Endothelial cell of umbilical vein (primary cell): Measurements from ENCODE around the gene EGR4. TPM values are rescaled to one million over a fixed set of nuclear protein-coding genes. Genes with fewer than 3 reads are reported as not detected.

Experiments used
- BruUV-seq: library from RNA; stranded (reverse); fragments of 400-500 nt; replicated peaks from 2 replicates; lab custom pipeline; 2021; lab: Mats Ljungman, UMichigan
- CTCF ChIA-PET: fragments of 300-600, 350-600 bp; sonication (Branson Sonifier 250); formaldehyde crosslinking; loops from one replicate; lab custom pipeline; 2021; ENCODE audit warnings: antibody characterized with exemption, inconsistent platforms; lab: Charles Lee
- POLR2A ChIA-PET: fragments of 300-600, 350-600 bp; sonication (Branson Sonifier 250); formaldehyde crosslinking; loops from one replicate; lab custom pipeline; 2021; ENCODE audit warnings: antibody characterized with exemption, inconsistent platforms; lab: Charles Lee
- DNase-seq: peaks from one replicate; pipeline ENCODE4 v3.0.0-alpha.2; 2011; ENCODE audit warnings: low read depth, low spot score
- FAIRE-seq: peaks from 2 replicates; lab custom pipeline; 2011; peaks lifted over from hg19 to GRCh38; lab: Jason Lieb, UNC
- H2AFZ ChIP-seq: 2 replicates; pipeline ENCODE4 v1.6.0; 2012; ENCODE audit warnings: low read depth, low read length, control low read depth, inconsistent platforms
- H3K27ac ChIP-seq: 2 replicates; pipeline ENCODE4 v1.5.1; 2011; ENCODE audit warnings: low read depth, mild to moderate bottlenecking, control low read depth, low read length, moderate library complexity; ENCODE audit not compliant: insufficient read depth
- H3K27me3 ChIP-seq, 2 experiments: 2 replicates each; pipeline versions ENCODE4 v1.6.0 to v1.6.1; 2011; ENCODE audit warnings: low read length in 2 of 2, mixed read lengths in 1 of 2; ENCODE audit not compliant: control insufficient read depth in 2 of 2, insufficient read depth in 2 of 2
- H3K36me3 ChIP-seq, 2 experiments: 2 replicates in 1 of 2; 3 replicates in 1 of 2; pipeline ENCODE4 v1.5.1; 2011; ENCODE audit warnings: low read length in 2 of 2, mild to moderate bottlenecking in 1 of 2, moderate library complexity in 1 of 2; ENCODE audit not compliant: control insufficient read depth in 2 of 2, insufficient read depth in 2 of 2; ENCODE audit errors: extremely low read depth in 1 of 2
- H3K4me1 ChIP-seq: 3 replicates; pipeline ENCODE4 v1.5.1; 2011; ENCODE audit warnings: mild to moderate bottlenecking, low read length; ENCODE audit not compliant: control insufficient read depth, insufficient read depth; ENCODE audit errors: extremely low read depth
- H3K4me2 ChIP-seq: 2 replicates; pipeline ENCODE4 v1.6.1; 2011; ENCODE audit warnings: low read length, control low read depth, mixed read lengths; ENCODE audit not compliant: insufficient read depth
- H3K4me3 ChIP-seq, 3 experiments: fragments of 200-600 bp in 1 of 3; sonication (generic), shearing (Covaris generic) in 1 of 3; replicated peaks in 1 of 3; 2 replicates each; pipeline ENCODE4 v1.5.1; 2011 to 2016; ENCODE audit warnings: control low read depth in 3 of 3, low read length in 3 of 3, mild to moderate bottlenecking in 2 of 3, inconsistent platforms in 1 of 3, low read depth in 1 of 3, moderate library complexity in 1 of 3; ENCODE audit not compliant: insufficient read depth in 1 of 3
- H3K79me2 ChIP-seq: 2 replicates; pipeline ENCODE4 v1.6.0; 2012; ENCODE audit warnings: low read length, inconsistent platforms; ENCODE audit not compliant: control insufficient read depth, insufficient read depth
- H3K9ac ChIP-seq: replicated peaks from 2 replicates; pipeline ENCODE3; 2011; ENCODE audit warnings: low read length, control low read depth; ENCODE audit not compliant: insufficient read depth; ENCODE audit errors: extremely low read depth
- H3K9me1 ChIP-seq: replicated peaks from 3 replicates; pipeline ENCODE4 v1.6.0; 2011; ENCODE audit warnings: mild to moderate bottlenecking, low read length; ENCODE audit not compliant: control insufficient read depth, insufficient read depth; ENCODE audit errors: extremely low read depth
- H3K9me3 ChIP-seq: replicated peaks from 2 replicates; pipeline ENCODE4 v1.5.1; 2012; ENCODE audit warnings: low read length, inconsistent platforms; ENCODE audit not compliant: control insufficient read depth, insufficient read depth
- H4K20me1 ChIP-seq: replicated peaks from 2 replicates; pipeline ENCODE3; 2011; ENCODE audit warnings: mild to moderate bottlenecking, low read length; ENCODE audit not compliant: control insufficient read depth, insufficient read depth; ENCODE audit errors: extremely low read depth
- EZH2 ChIP-seq: IDR thresholded peaks from 2 replicates; pipeline ENCODE4 v1.6.1; 2012; ENCODE audit warnings: borderline replicate concordance, low read depth, mild to moderate bottlenecking, moderate library complexity, low read length, inconsistent platforms; ENCODE audit not compliant: severe bottlenecking
- FOS ChIP-seq: IDR thresholded peaks from 2 replicates; pipeline ENCODE4 v1.6.1; 2011; ENCODE audit warnings: mild to moderate bottlenecking, low read length, moderate library complexity, borderline replicate concordance; ENCODE audit not compliant: insufficient read depth
- GATA2 ChIP-seq: IDR thresholded peaks from 2 replicates; pipeline ENCODE4 v1.7.0; 2011; ENCODE audit warnings: low read depth, mild to moderate bottlenecking, moderate library complexity, mixed read lengths, low read length; ENCODE audit not compliant: insufficient read length, insufficient read depth
- JUN ChIP-seq: IDR thresholded peaks from 2 replicates; pipeline ENCODE4 v1.6.1; 2011; ENCODE audit warnings: borderline replicate concordance, low read depth; ENCODE audit not compliant: insufficient read length, insufficient read depth
- MYC ChIP-seq: IDR thresholded peaks from one replicate; pipeline ENCODE4 v1.6.1; 2011; ENCODE audit warnings: mild to moderate bottlenecking, low read depth, low read length
- POLR2A ChIP-seq: IDR thresholded peaks from 2 replicates; pipeline ENCODE4 v1.6.1; 2012; ENCODE audit warnings: low read depth, mild to moderate bottlenecking, control low read depth, low read length
- POLR2AphosphoS5 ChIP-seq: IDR thresholded peaks from 2 replicates; pipeline ENCODE4 v1.6.1; 2012; ENCODE audit warnings: low read depth, mild to moderate bottlenecking, control low read depth, low read length, moderate library complexity; ENCODE audit not compliant: insufficient read depth
- dilution Hi-C: fragments of 300-500 bp; cut with MboI; formaldehyde crosslinking; loops from one replicate; pipeline ENCODE4 v1.15.0; 2019; ENCODE audit warnings: low sequenced_read_pairs; ENCODE audit not compliant: extremely low pct_ligation_motif_present
- intact Hi-C: fragments of 100-400 bp; cut with micrococcal nuclease; formaldehyde crosslinking; loops from one replicate; pipeline ENCODE4 v1.10.0; 2022
- polyA plus RNA-seq, 4 experiments: library from polyadenylated mRNA; depleted of rRNA in 3 of 4; stranded (reverse) in 3 of 4; unstranded in 1 of 4; fragments of >200 nt; gene quantifications; 2 replicates each; pipeline versions ENCODE4 v1.2.1 to v1.2.3, GENCODE V29; 2011 to 2012; ENCODE audit warnings: missing spikeins in 1 of 4
- total RNA-seq: library from RNA; stranded (reverse); gene quantifications from 2 replicates; pipeline ENCODE4 v1.2.3, GENCODE V29; 2021
- TF ChIP-seq, protein P1 (sequence below): IDR thresholded peaks from 2 replicates; pipeline ENCODE4 v1.6.1; 2011; ENCODE audit not compliant: insufficient read depth, insufficient read length
- TF ChIP-seq, protein P2 (sequence below), 2 donors: IDR thresholded peaks; 1 replicate in 1 of 2; 2 replicates in 1 of 2; pipeline ENCODE4 v1.5.1; 2011; ENCODE audit warnings: low read length in 2 of 2, mild to moderate bottlenecking in 2 of 2, moderate library complexity in 2 of 2, control low read depth in 1 of 2, inconsistent platforms in 1 of 2, low read depth in 1 of 2; ENCODE audit not compliant: insufficient read depth in 1 of 2; ENCODE audit errors: extremely low read depth in 1 of 2

The EGR4 gene
- total and polyA plus RNA-seq, 2 donors (not counting 3 experiments of a cell fraction or from before 2014, with no cell fraction given) = not detected

DNA sequence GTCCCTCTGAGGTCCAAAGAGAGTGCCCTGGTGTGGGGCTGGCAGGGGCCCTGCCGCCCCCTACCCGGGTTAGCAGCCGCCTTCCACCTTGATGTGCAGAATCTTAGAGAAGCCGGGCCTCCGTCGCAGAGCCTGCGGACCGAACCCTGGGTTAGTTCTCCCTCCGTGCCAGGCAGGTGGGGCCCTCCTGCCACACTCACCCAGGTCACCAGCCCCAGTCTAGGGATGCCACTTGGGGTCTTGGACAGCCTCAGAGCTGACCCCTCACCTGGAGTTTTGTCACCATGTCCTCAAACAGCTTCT is 34.5 kb downstream of the EGR4 start:
- Histone ChIP-seq H3K79me2 (no peaks in the 10 kb centered on the region), H3K4me1 (no peaks in the 10 kb centered on the region), H3K27me3 (no peaks in the 10 kb centered on the region), H2AFZ (no peak overlapping the region), H3K9ac (no peak overlapping the region), H3K4me2 (no peak overlapping the region), H3K9me1 (no peaks in the 10 kb centered on the region), H3K4me3 (no peak overlapping the region), H3K36me3 (peaks cover 2 to 8% of the 10 kb centered on the region in 2 experiments), H4K20me1 (no peaks in the 10 kb centered on the region), H3K27ac (no peak overlapping the region), H3K9me3 (no peaks in the 10 kb centered on the region)
- TF ChIP-seq POLR2A (no peak), FOS (no peak), JUN (no peak), POLR2AphosphoS5 (no peak), EZH2 (no peak), GATA2 (no peak), MYC (no peak)
- TF ChIP-seq, protein P1, sequence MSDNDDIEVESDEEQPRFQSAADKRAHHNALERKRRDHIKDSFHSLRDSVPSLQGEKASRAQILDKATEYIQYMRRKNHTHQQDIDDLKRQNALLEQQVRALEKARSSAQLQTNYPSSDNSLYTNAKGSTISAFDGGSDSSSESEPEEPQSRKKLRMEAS = no peak
- TF ChIP-seq, protein P2, sequence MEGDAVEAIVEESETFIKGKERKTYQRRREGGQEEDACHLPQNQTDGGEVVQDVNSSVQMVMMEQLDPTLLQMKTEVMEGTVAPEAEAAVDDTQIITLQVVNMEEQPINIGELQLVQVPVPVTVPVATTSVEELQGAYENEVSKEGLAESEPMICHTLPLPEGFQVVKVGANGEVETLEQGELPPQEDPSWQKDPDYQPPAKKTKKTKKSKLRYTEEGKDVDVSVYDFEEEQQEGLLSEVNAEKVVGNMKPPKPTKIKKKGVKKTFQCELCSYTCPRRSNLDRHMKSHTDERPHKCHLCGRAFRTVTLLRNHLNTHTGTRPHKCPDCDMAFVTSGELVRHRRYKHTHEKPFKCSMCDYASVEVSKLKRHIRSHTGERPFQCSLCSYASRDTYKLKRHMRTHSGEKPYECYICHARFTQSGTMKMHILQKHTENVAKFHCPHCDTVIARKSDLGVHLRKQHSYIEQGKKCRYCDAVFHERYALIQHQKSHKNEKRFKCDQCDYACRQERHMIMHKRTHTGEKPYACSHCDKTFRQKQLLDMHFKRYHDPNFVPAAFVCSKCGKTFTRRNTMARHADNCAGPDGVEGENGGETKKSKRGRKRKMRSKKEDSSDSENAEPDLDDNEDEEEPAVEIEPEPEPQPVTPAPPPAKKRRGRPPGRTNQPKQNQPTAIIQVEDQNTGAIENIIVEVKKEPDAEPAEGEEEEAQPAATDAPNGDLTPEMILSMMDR (IDR thresholded peaks at IDR 0.05; ENCODE audit: extremely low read depth in 1 of 2, insufficient read depth in 1 of 2, low read depth in 1 of 2, low read length in 2 of 2) = no peak
- dilution Hi-C loops (no loop called here), intact Hi-C loops (no loop called here)
- no peak for DNase-seq
- no TSS peak for BruUV-seq
- no peak for FAIRE-seq
- ChIA-PET POLR2A (no interaction called here), CTCF (interaction anchor here (1.1 to 1.9 kb wide), 4 partner anchors 8 to 366 kb away, joined by 3 to 5 read pairs (median 5); no protein-coding TSS in a partner anchor)
